ENCODE measurements around the gene ELAPOR2.

GRCh38 chr7:87016606-87017005, 42.8 kb downstream of the ELAPOR2 start:
- TF ChIP-seq, protein P1, sequence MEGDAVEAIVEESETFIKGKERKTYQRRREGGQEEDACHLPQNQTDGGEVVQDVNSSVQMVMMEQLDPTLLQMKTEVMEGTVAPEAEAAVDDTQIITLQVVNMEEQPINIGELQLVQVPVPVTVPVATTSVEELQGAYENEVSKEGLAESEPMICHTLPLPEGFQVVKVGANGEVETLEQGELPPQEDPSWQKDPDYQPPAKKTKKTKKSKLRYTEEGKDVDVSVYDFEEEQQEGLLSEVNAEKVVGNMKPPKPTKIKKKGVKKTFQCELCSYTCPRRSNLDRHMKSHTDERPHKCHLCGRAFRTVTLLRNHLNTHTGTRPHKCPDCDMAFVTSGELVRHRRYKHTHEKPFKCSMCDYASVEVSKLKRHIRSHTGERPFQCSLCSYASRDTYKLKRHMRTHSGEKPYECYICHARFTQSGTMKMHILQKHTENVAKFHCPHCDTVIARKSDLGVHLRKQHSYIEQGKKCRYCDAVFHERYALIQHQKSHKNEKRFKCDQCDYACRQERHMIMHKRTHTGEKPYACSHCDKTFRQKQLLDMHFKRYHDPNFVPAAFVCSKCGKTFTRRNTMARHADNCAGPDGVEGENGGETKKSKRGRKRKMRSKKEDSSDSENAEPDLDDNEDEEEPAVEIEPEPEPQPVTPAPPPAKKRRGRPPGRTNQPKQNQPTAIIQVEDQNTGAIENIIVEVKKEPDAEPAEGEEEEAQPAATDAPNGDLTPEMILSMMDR (IDR thresholded peaks at IDR 0.05), result no peak
- no peak for TF ChIP-seq POLR2A (IDR thresholded peaks at IDR 0.05)
- TF ChIP-seq POLR2AphosphoS5 (IDR thresholded peaks at IDR 0.05), result no peak
